HepG2 (cell line): ENCODE measurements around the gene SMOC1. TPM values are rescaled to one million over a fixed set of nuclear protein-coding genes. Genes with fewer than 3 reads are reported as not detected.
A peak's percentile ranks its signal among the peaks of the same experiment; 100 is the strongest.

Experiments used
- ATM ChIP-seq: fragments of 450-650 bp; IDR thresholded peaks from 2 replicates; pipeline ENCODE4 v1.7.1; 2017; ENCODE audit warnings: mild to moderate bottlenecking, borderline replicate concordance
- ATRX ChIP-seq: sonication (generic); formaldehyde crosslinking; IDR thresholded peaks from 2 replicates; pipeline ENCODE4 v1.4.0; 2020; ENCODE audit warnings: missing genetic modification reagents, borderline replicate concordance
- FOXC1 ChIP-seq: sonication (generic); formaldehyde crosslinking; IDR thresholded peaks from 2 replicates; pipeline ENCODE4 v1.8.0; 2022; ENCODE audit warnings: mild to moderate bottlenecking, missing genetic modification reagents, borderline replicate concordance
- ISX ChIP-seq: sonication (generic); formaldehyde crosslinking; conservative IDR thresholded peaks from 2 replicates; pipeline ENCODE4 v1.5.0; 2020; ENCODE audit warnings: missing genetic modification reagents
- KDM2A ChIP-seq: sonication (generic); formaldehyde crosslinking; IDR thresholded peaks from 2 replicates; pipeline ENCODE4 v1.4.0; 2020; ENCODE audit warnings: low read depth, missing genetic modification reagents, borderline replicate concordance
- SKI ChIP-seq: fragments of 450-650 bp; IDR thresholded peaks from one replicate; pipeline ENCODE4 v1.6.1; 2018; ENCODE audit warnings: mild to moderate bottlenecking; ENCODE audit not compliant: partially characterized antibody
- TAF1 ChIP-seq: sonication (generic); formaldehyde crosslinking; IDR thresholded peaks from 2 replicates; pipeline ENCODE4 v1.4.0; 2020; ENCODE audit warnings: missing genetic modification reagents
- TCF7L2 ChIP-seq: IDR thresholded peaks from 2 replicates; pipeline ENCODE4 v1.6.1; 2011; ENCODE audit warnings: mild to moderate bottlenecking, low read depth, low read length, moderate library complexity
- ZBTB26 ChIP-seq: IDR thresholded peaks from 2 replicates; pipeline ENCODE4 v1.6.1; 2016; ENCODE audit warnings: missing compliant biosample characterization, missing genetic modification reagents, borderline replicate concordance
- ZBTB8A ChIP-seq: sonication (generic); formaldehyde crosslinking; IDR thresholded peaks from 2 replicates; pipeline ENCODE4 v1.4.0; 2020; ENCODE audit warnings: mild to moderate bottlenecking, low read depth, missing genetic modification reagents, borderline replicate concordance
- ZNF24 ChIP-seq: fragments of 450-650 bp; IDR thresholded peaks from 2 replicates; pipeline ENCODE4 v1.6.1; 2017; ENCODE audit warnings: antibody characterized with exemption, mild to moderate bottlenecking
- ZNF318 ChIP-seq: sonication (generic); formaldehyde crosslinking; IDR thresholded peaks from 2 replicates; pipeline ENCODE4 v1.4.0; 2020; ENCODE audit warnings: mild to moderate bottlenecking, missing genetic modification reagents
- ZNF337 ChIP-seq: sonication (generic); formaldehyde crosslinking; IDR thresholded peaks from 2 replicates; pipeline ENCODE4 v1.5.1; 2020; ENCODE audit warnings: missing genetic modification reagents, low read depth, mild to moderate bottlenecking, borderline replicate concordance
- ZNF451 ChIP-seq: sonication (generic); formaldehyde crosslinking; IDR thresholded peaks from 2 replicates; pipeline ENCODE4 v1.5.0; 2020; ENCODE audit warnings: mild to moderate bottlenecking, missing genetic modification reagents
- ZNF672 ChIP-seq: sonication (generic); formaldehyde crosslinking; IDR thresholded peaks from 2 replicates; pipeline ENCODE4 v1.8.1; 2022; ENCODE audit warnings: missing genetic modification reagents
- ZNF780A ChIP-seq: sonication (generic); formaldehyde crosslinking; IDR thresholded peaks from 2 replicates; pipeline ENCODE4 v1.8.0; 2022; ENCODE audit warnings: mild to moderate bottlenecking, missing genetic modification reagents, moderate library complexity
- polyA plus RNA-seq, 8 experiments: library from polyadenylated mRNA; depleted of rRNA in 3 of 8; stranded (reverse) in 7 of 8; unstranded in 1 of 8; fragments of >200 nt; fragmentation: Illumina TruSeq in 4 of 8; extraction: Trizol in 4 of 8; gene quantifications; 2 replicates each; pipeline versions ENCODE4 v1.2.1 to v1.2.3, GENCODE V29; 2011 to 2016; ENCODE audit warnings: low read depth in 4 of 8, missing spikeins in 1 of 8, mixed read lengths in 1 of 8; ENCODE audit not compliant: insufficient read depth in 1 of 8
- total RNA-seq, 5 experiments: library from RNA; depleted of rRNA; stranded (reverse); fragments of >200 nt; fragmentation: Illumina TruSeq; extraction: Trizol; gene quantifications; 2 replicates each; pipeline ENCODE4 v1.2.3, GENCODE V29; 2016; ENCODE audit warnings: low read depth in 1 of 5

SMOC1 gene
- total and polyA plus RNA-seq, 2 of the 13 experiments (the other 11 are each of a cell fraction or from before 2014, with no cell fraction given) = 17.8 to 35.6 TPM

GRCh38 chr14:69850086-69850735, 29.0 kb upstream of the SMOC1 start (continued):
- TF ChIP-seq ZNF318 (CRISPR knock-in tag) (no peak), TAF1 (CRISPR knock-in tag) (peak; percentile 77), SKI (peak; percentile 20), ATRX (CRISPR knock-in tag) (no peak), ZNF672 (CRISPR knock-in tag) (no peak), TCF7L2 (no peak), ZNF780A (CRISPR knock-in tag) (no peak), ZNF337 (CRISPR knock-in tag) (no peak), ZNF451 (CRISPR knock-in tag) (peak; percentile 59; the same call in 1 of the 2 replicates), ZNF24 (no peak; the same call in 1 of the 2 replicates), FOXC1 (CRISPR knock-in tag) (no peak), KDM2A (CRISPR knock-in tag) (peak; percentile 73), ISX (CRISPR knock-in tag) (no peak), ZBTB26 (0 out of 2 replicates have a peak, but pooled peaks have one; percentile 40), ZBTB8A (no peak), ATM (no peak)
